Measurements from ENCODE around the gene CTU2.

GRCh38 chr16:88677721-88678120, 28.6 kb upstream of the CTU2 start:
- TF ChIP-seq, protein P1, sequence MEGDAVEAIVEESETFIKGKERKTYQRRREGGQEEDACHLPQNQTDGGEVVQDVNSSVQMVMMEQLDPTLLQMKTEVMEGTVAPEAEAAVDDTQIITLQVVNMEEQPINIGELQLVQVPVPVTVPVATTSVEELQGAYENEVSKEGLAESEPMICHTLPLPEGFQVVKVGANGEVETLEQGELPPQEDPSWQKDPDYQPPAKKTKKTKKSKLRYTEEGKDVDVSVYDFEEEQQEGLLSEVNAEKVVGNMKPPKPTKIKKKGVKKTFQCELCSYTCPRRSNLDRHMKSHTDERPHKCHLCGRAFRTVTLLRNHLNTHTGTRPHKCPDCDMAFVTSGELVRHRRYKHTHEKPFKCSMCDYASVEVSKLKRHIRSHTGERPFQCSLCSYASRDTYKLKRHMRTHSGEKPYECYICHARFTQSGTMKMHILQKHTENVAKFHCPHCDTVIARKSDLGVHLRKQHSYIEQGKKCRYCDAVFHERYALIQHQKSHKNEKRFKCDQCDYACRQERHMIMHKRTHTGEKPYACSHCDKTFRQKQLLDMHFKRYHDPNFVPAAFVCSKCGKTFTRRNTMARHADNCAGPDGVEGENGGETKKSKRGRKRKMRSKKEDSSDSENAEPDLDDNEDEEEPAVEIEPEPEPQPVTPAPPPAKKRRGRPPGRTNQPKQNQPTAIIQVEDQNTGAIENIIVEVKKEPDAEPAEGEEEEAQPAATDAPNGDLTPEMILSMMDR (IDR thresholded peaks at IDR 0.05; ENCODE audit: insufficient read depth, low read length), result no peak
- TF ChIP-seq, protein P2, sequence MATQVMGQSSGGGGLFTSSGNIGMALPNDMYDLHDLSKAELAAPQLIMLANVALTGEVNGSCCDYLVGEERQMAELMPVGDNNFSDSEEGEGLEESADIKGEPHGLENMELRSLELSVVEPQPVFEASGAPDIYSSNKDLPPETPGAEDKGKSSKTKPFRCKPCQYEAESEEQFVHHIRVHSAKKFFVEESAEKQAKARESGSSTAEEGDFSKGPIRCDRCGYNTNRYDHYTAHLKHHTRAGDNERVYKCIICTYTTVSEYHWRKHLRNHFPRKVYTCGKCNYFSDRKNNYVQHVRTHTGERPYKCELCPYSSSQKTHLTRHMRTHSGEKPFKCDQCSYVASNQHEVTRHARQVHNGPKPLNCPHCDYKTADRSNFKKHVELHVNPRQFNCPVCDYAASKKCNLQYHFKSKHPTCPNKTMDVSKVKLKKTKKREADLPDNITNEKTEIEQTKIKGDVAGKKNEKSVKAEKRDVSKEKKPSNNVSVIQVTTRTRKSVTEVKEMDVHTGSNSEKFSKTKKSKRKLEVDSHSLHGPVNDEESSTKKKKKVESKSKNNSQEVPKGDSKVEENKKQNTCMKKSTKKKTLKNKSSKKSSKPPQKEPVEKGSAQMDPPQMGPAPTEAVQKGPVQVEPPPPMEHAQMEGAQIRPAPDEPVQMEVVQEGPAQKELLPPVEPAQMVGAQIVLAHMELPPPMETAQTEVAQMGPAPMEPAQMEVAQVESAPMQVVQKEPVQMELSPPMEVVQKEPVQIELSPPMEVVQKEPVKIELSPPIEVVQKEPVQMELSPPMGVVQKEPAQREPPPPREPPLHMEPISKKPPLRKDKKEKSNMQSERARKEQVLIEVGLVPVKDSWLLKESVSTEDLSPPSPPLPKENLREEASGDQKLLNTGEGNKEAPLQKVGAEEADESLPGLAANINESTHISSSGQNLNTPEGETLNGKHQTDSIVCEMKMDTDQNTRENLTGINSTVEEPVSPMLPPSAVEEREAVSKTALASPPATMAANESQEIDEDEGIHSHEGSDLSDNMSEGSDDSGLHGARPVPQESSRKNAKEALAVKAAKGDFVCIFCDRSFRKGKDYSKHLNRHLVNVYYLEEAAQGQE (IDR thresholded peaks at IDR 0.05; ENCODE audit: insufficient replicate concordance, low read depth), result no peak

Data from HL-60 (cell line).